Activated naive CD4-positive, alpha-beta T cell treated with anti-CD3 and anti-CD28 coated beads, Interleukin-2, amount 10 ng/mL, durations not matched to agents 7 days and 5 days (primary cell): ENCODE results near the gene GPR17.

Experiments used
- CTCF ChIA-PET: fragments of 350-600 bp; sonication (Branson Sonifier 250); formaldehyde crosslinking; loops from one replicate; lab custom pipeline; 2021; ENCODE audit warnings: antibody characterized with exemption; lab: Charles Lee
- DNase-seq: peaks from one replicate; pipeline ENCODE4 v3.0.0-alpha.2; 2020
- H3K27ac Mint-ChIP-seq: one replicate; pipeline ENCODE4 v1.8.0; 2021; ENCODE audit warnings: mild to moderate bottlenecking, moderate library complexity, mixed read lengths
- H3K27me3 Mint-ChIP-seq: one replicate; pipeline ENCODE4 v1.8.0; 2021; ENCODE audit warnings: mild to moderate bottlenecking, mixed read lengths
- H3K36me3 Mint-ChIP-seq: one replicate; pipeline ENCODE4 v1.8.0; 2021; ENCODE audit warnings: mixed read lengths
- H3K4me1 Mint-ChIP-seq: one replicate; pipeline ENCODE4 v1.8.0; 2021; ENCODE audit warnings: mixed read lengths
- H3K4me3 Mint-ChIP-seq: one replicate; pipeline ENCODE4 v1.8.0; 2021; ENCODE audit warnings: mild to moderate bottlenecking, moderate library complexity, mixed read lengths
- H3K9me3 Mint-ChIP-seq: one replicate; pipeline ENCODE4 v1.8.0; 2021; ENCODE audit warnings: mixed read lengths

Gene GPR17

DNA sequence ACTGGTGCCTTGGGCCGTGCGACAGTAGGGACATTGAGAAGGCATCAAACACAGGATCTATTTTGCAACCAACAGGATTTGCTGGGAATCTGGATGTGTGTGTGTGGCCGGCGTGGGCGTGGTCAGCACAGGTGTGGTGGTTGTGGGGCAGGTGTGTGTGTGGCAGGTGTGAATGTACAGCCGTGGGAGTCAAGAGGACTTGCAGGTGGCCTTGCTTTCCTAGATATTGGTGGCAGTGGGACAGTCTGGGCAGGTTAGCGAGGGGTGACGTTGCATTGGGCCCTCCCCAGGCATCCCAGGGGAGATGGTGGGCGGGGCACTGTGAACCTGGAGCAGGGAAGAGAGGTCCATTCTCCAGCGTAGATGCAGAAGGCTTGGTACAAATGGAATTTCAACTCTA lies 32.6 kb downstream of the GPR17 start:
- Mint-ChIP-seq H3K9me3 (no peaks in the 10 kb centered on the region), H3K36me3 (no peaks in the 10 kb centered on the region), H3K27me3 (peaks cover 78% of the 10 kb centered on the region), H3K4me1 (peaks cover 11% of the 10 kb centered on the region), H3K4me3 (no peak overlapping the region), H3K27ac (no peak overlapping the region)
- CTCF ChIA-PET = no interaction called here
- DNase-seq = no peak

- Mint-ChIP-seq H3K27ac (no peak overlapping the region), H3K4me3 (no peak overlapping the region), H3K27me3 (peaks cover 78% of the 10 kb centered on the region), H3K9me3 (no peaks in the 10 kb centered on the region), H3K36me3 (no peaks in the 10 kb centered on the region), H3K4me1 (peaks cover 11% of the 10 kb centered on the region)
- CTCF ChIA-PET = no interaction called here
- DNase-seq = no peak
Observed at GRCh38 chr2:127678991-127679390, 33.0 kb downstream of the GPR17 start.

GRCh38 chr2:127679680-127680361 lies 33.9 kb downstream of the GPR17 start:
- no peaks in the 10 kb centered on the region for H3K36me3 Mint-ChIP-seq
- DNase-seq = no peak
- peaks cover 5% of the 10 kb centered on the region for H3K4me1 Mint-ChIP-seq
- H3K4me3 Mint-ChIP-seq = no peak overlapping the region
- H3K27me3 Mint-ChIP-seq = peaks cover 71% of the 10 kb centered on the region
- no peaks in the 10 kb centered on the region for H3K9me3 Mint-ChIP-seq
- CTCF ChIA-PET = no interaction called here
- no peak overlapping the region for H3K27ac Mint-ChIP-seq

- Mint-ChIP-seq H3K9me3 (no peaks in the 10 kb centered on the region), H3K27me3 (peaks cover 69% of the 10 kb centered on the region), H3K27ac (no peak overlapping the region), H3K4me1 (peaks cover 3% of the 10 kb centered on the region), H3K36me3 (no peaks in the 10 kb centered on the region), H3K4me3 (no peak overlapping the region)
- CTCF ChIA-PET = no interaction called here
- DNase-seq = no peak
Observed at GRCh38 chr2:127680706-127681287, 34.8 kb downstream of the GPR17 start.

GRCh38 chr2:127681288-127681804 lies 35.4 kb downstream of the GPR17 start:
- H3K4me1 Mint-ChIP-seq = peaks cover 2% of the 10 kb centered on the region
- no peak overlapping the region for H3K4me3 Mint-ChIP-seq
- H3K36me3 Mint-ChIP-seq = no peaks in the 10 kb centered on the region
- no peak overlapping the region for H3K27ac Mint-ChIP-seq
- no peak for DNase-seq
- peaks cover 65% of the 10 kb centered on the region for H3K27me3 Mint-ChIP-seq
- H3K9me3 Mint-ChIP-seq = no peaks in the 10 kb centered on the region
- CTCF ChIA-PET = no interaction called here

GRCh38 chr2:127681976-127682857 lies 36.3 kb downstream of the GPR17 start:
- H3K36me3 Mint-ChIP-seq = no peaks in the 10 kb centered on the region
- H3K27ac Mint-ChIP-seq = no peak overlapping the region
- H3K4me3 Mint-ChIP-seq = no peak overlapping the region
- H3K4me1 Mint-ChIP-seq = peaks cover 2% of the 10 kb centered on the region
- DNase-seq = no peak
- no peaks in the 10 kb centered on the region for H3K9me3 Mint-ChIP-seq
- CTCF ChIA-PET = interaction anchor here (1.0 kb wide), 1 partner anchor 378 kb away, joined by 3 read pairs; no protein-coding TSS in a partner anchor
- peaks cover 57% of the 10 kb centered on the region for H3K27me3 Mint-ChIP-seq

DNA sequence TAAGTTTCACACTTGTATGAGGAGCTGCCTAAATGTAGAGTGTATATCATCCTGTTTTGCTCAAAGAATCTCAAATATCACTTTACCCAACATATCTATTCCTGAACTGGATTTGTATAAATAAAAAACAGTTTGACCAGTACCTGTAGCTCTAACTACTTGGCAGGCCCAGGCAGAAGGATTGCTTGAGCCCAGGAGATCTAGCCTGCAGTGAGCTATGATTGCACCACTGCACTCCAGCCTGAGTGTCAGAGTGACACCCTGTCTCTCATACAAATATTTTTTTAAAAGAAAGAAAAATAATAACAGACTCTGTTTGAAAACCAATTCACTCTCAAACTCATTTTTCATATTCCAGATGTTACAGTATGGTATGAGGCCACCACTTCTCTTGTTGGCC lies 37.1 kb downstream of the GPR17 start:
- Mint-ChIP-seq H3K27ac (no peak overlapping the region), H3K9me3 (no peaks in the 10 kb centered on the region), H3K27me3 (peaks cover 48% of the 10 kb centered on the region), H3K36me3 (no peaks in the 10 kb centered on the region), H3K4me1 (peaks cover 2% of the 10 kb centered on the region), H3K4me3 (no peak overlapping the region)
- CTCF ChIA-PET = interaction anchor here (1.0 kb wide), 1 partner anchor 379 kb away, joined by 3 read pairs; no protein-coding TSS in a partner anchor
- no peak for DNase-seq

DNA sequence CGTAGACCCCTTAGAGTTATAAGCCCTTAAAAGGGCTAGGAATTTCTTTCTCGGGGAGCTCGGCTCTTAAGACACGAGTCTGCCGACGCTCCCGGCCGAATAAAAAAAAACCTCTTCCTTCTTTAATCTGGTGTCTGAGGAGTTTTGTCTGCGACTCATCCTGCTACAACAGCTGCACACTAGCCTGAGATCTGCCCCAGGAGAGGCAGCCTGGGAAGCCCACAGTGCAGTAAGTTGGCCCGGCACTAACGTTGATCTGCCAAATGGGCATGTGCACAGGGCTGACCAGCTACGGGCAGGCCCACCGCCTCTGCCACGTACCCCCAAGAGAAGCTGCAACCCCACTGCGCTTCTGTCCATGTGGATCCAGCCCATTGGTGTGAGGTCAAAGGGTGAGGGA lies 37.8 kb downstream of the GPR17 start:
- DNase-seq = no peak
- H3K36me3 Mint-ChIP-seq = no peaks in the 10 kb centered on the region
- CTCF ChIA-PET = no interaction called here
- peaks cover 2% of the 10 kb centered on the region for H3K4me1 Mint-ChIP-seq
- H3K9me3 Mint-ChIP-seq = peaks cover 3% of the 10 kb centered on the region
- H3K4me3 Mint-ChIP-seq = no peak overlapping the region
- H3K27me3 Mint-ChIP-seq = peaks cover 41% of the 10 kb centered on the region
- no peak overlapping the region for H3K27ac Mint-ChIP-seq

DNA sequence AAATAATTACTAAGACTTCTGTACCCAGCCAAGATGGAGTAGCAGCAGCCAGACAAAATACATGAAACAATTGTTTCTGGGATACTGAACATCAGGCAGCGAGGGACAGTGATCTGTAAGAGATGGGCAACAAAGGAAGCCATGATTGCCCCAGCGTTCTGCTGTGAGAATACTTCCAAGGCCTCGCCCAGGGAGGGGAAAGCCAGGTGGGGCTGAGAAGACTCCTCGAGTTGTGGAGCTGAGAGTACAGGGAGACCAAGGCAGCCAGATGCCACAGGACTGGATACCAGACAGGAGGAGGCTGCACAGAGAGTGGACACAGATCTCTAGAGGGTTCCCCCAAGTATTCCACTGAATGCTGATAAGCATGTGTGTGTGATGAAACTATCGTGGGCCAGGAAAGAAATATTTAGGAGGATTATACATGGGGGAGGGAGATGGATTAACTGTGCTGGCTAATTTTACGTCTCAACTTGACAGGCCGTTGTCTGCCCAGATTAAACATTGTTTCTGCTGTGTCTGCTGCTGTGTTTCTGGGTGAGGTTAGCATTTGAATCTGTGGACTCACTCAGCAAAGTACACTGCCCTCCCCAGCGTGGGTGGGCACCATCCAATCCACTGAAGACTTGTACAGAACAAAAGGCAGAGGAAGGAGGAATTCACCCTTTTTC lies 39.6 kb downstream of the GPR17 start:
- Mint-ChIP-seq H3K27ac (no peak overlapping the region), H3K4me3 (no peak overlapping the region), H3K27me3 (peaks cover 34% of the 10 kb centered on the region), H3K9me3 (peaks cover 15% of the 10 kb centered on the region), H3K36me3 (no peaks in the 10 kb centered on the region), H3K4me1 (peaks cover 2% of the 10 kb centered on the region)
- CTCF ChIA-PET = no interaction called here
- no peak for DNase-seq

DNA sequence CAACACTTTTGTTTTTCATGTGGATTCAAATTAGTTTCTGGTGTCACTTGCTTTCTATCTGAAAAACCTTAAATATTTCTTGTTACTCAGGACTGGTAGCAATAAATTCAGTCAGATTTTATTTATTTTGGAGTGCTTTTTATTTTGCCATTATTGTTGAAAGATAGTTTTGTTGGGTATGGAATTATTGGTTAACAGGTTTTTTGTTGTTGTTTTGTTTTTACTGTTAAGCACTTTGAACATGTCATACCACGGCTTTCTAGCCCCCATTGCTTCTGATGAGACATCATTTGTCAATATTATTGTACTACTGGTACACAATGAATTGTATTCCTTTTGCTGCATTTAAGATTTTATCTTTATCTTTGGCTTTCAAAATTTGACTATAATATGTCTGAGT lies 42.5 kb downstream of the GPR17 start:
- CTCF ChIA-PET = no interaction called here
- Mint-ChIP-seq H3K36me3 (peaks cover 5% of the 10 kb centered on the region), H3K4me1 (no peaks in the 10 kb centered on the region), H3K4me3 (no peak overlapping the region), H3K27me3 (peaks cover 17% of the 10 kb centered on the region), H3K9me3 (peaks cover 28% of the 10 kb centered on the region), H3K27ac (no peak overlapping the region)
- no peak for DNase-seq

GRCh38 chr2:127690696-127691095 lies 44.7 kb downstream of the GPR17 start:
- Mint-ChIP-seq H3K36me3 (peaks cover 5% of the 10 kb centered on the region), H3K9me3 (peaks cover 28% of the 10 kb centered on the region), H3K4me3 (no peak overlapping the region), H3K27me3 (peaks cover 7% of the 10 kb centered on the region), H3K4me1 (no peaks in the 10 kb centered on the region), H3K27ac (no peak overlapping the region)
- no peak for DNase-seq
- CTCF ChIA-PET = no interaction called here

GRCh38 chr2:127694986-127695385 lies 49.0 kb downstream of the GPR17 start:
- Mint-ChIP-seq H3K27ac (no peak overlapping the region), H3K9me3 (peaks cover 18% of the 10 kb centered on the region), H3K4me3 (no peak overlapping the region), H3K36me3 (peaks cover 5% of the 10 kb centered on the region), H3K27me3 (peaks cover 16% of the 10 kb centered on the region), H3K4me1 (peaks cover under 1% of the 10 kb centered on the region)
- no peak for DNase-seq
- CTCF ChIA-PET = interaction anchor here (1.2 kb wide), 1 partner anchor 55 kb away, joined by 4 read pairs; no protein-coding TSS in a partner anchor

DNA sequence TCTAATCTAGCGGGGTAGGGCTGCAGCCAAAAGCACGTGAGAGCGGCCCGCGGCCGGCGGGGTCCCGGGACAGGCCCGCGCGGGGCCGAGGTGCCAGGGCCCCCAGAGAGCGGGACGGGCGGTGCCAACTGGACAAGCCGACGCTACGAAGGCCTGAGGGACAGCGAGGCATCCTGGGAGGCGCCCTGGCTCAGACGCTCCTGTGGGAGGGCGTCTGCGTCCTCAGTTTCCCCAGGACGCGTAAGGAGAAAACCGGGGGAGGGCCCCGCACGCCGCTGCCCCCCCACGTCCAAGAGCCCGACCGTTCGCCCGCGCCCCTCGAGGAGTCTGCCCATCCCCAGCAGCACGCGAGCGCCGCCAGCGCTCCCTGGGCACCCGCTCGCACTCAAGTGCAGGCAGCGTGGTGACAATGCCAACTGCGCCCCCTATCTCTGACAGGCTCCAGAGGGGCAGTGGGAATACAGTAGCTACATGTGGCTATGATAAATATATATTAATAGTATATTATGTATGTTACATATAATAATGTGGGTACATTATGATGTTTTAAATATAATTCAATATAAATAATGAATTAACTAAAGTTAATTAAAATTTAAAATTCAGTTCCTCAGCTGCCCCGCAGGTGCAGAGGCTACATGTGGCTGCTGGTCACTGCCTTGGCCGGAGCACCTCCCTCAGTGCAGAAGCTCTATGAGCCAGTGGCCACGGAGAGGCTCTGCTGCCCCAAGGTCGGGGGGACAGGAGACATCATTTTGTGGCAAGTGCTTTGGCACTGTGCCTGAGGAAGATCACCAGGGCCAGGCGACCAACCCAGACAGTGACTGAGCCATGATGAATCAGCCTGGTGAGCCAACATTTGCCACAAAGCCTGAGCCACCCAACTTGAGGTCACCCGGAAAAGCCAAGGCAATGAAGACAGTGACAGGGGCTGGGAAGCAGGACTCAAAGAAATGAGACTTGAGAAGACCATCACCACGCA lies 49.8 kb downstream of the GPR17 start:
- CTCF ChIA-PET = interaction anchor here (0.9 to 1.9 kb wide), 2 partner anchors 8 to 105 kb away, joined by 5 to 10 read pairs; no protein-coding TSS in a partner anchor
- Mint-ChIP-seq H3K36me3 (peaks cover 5% of the 10 kb centered on the region), H3K27me3 (peaks cover 12% of the 10 kb centered on the region), H3K4me3 (no peak overlapping the region), H3K27ac (no peak overlapping the region), H3K4me1 (peaks cover 7% of the 10 kb centered on the region), H3K9me3 (peaks cover 13% of the 10 kb centered on the region)
- DNase-seq = peak; percentile 73
